Measurements from ENCODE around the gene LMNB1.

The LMNB1 gene

GRCh38 chr5:126883564-126884245, 106.8 kb downstream of the LMNB1 start:
- no peak for DNase-seq (ENCODE audit: low read depth)

GRCh38 chr5:126884269-126884819, 107.4 kb downstream of the LMNB1 start:
- TF ChIP-seq POLR2A (IDR thresholded peaks at IDR 0.05; ENCODE audit: extremely low read depth, insufficient read length), result no peak
- TF ChIP-seq MAX (IDR thresholded peaks at IDR 0.05; ENCODE audit: low read depth, low read length), result no peak
- no peak for TF ChIP-seq MYC (IDR thresholded peaks at IDR 0.05; ENCODE audit: low read depth, low read length)
- TF ChIP-seq CTCF (IDR thresholded peaks at IDR 0.05; ENCODE audit: low read depth, low read length), result no peak
- DNase-seq (ENCODE audit: low read depth), result no peak

More at GRCh38 chr5:126883564-126884245, 106.8 kb downstream of the LMNB1 start:
- TF ChIP-seq MYC (IDR thresholded peaks at IDR 0.05; ENCODE audit: low read depth, low read length) (no peak), POLR2A (IDR thresholded peaks at IDR 0.05; ENCODE audit: extremely low read depth, insufficient read length) (no peak), CTCF (IDR thresholded peaks at IDR 0.05; ENCODE audit: low read depth, low read length) (no peak), MAX (IDR thresholded peaks at IDR 0.05; ENCODE audit: low read depth, low read length) (no peak)
- no peak overlapping the region for H3K4me3 ChIP-seq (ENCODE audit: low read depth, low read length)

More at GRCh38 chr5:126884269-126884819, 107.4 kb downstream of the LMNB1 start:
- H3K4me3 ChIP-seq (ENCODE audit: low read depth, low read length), result no peak overlapping the region
